Colonic mucosa (tissue), 4 donors: ENCODE data around the gene SLC25A40. TPM values are rescaled to one million over a fixed set of nuclear protein-coding genes. Genes with fewer than 3 reads are reported as not detected.

Experiments used
- DNase-seq: peaks from one replicate; pipeline ENCODE4 v3.0.0-alpha.2; 2020
- H3K27ac ChIP-seq: fragments of 200-600 bp; one replicate; pipeline ENCODE4 v1.8.0; 2021
- H3K27me3 ChIP-seq: fragments of 200-600 bp; one replicate; pipeline ENCODE4 v1.8.0; 2021
- H3K36me3 ChIP-seq: fragments of 200-600 bp; one replicate; pipeline ENCODE4 v1.8.0; 2021
- H3K4me1 ChIP-seq: fragments of 200-600 bp; one replicate; pipeline ENCODE4 v1.8.0; 2021; ENCODE audit warnings: mild to moderate bottlenecking
- H3K4me3 ChIP-seq: fragments of 200-600 bp; one replicate; pipeline ENCODE4 v1.8.0; 2021
- H3K9ac ChIP-seq, 2 donors: one replicate each; pipeline ENCODE4 v1.7.0; 2013; ENCODE audit warnings: control low read depth in 2 of 2, low read depth in 2 of 2, low read length in 2 of 2
- H3K9me3 ChIP-seq: fragments of 200-600 bp; one replicate; pipeline ENCODE4 v1.8.0; 2021
- CTCF ChIP-seq: fragments of 200-600 bp; IDR thresholded peaks from one replicate; pipeline ENCODE4 v1.8.0; 2022; ENCODE audit warnings: antibody characterized with exemption, mild to moderate bottlenecking
- intact Hi-C: fragments of 100-400 bp; cut with DNase I; formaldehyde crosslinking; loops from one replicate; pipeline ENCODE4 v1.14.1; 2022
- total RNA-seq, 2 donors: library from RNA; stranded (reverse); fragmentation: NEBNext Ultra II Directional in 1 of 2; extraction: Animal tissue kit (Norgen Biotek cat#: 25700) in 1 of 2; gene quantifications; one replicate each; pipeline ENCODE4 v1.2.1, GENCODE V29; 2021
- donor health status: healthy.
- donor health status: DM: no; HTN: no; CAD: no.
- donor health status: DM: no; HTN: no; CAD: no.

Gene SLC25A40
- total RNA-seq, 2 donors from 2014 or later, result 25.7 to 39.6 TPM

GRCh38 chr7:87866089-87866488, 10.1 kb downstream of the SLC25A40 start:
- Histone ChIP-seq H3K4me3 (no peak overlapping the region), H3K4me1 (no peaks in the 10 kb centered on the region), H3K36me3 (peaks cover 6% of the 10 kb centered on the region), H3K9me3 (no peaks in the 10 kb centered on the region), H3K27ac (no peak overlapping the region), H3K9ac (no peak overlapping the region), H3K27me3 (no peaks in the 10 kb centered on the region)
- no peak for TF ChIP-seq CTCF
- no peak for DNase-seq
- intact Hi-C loops, result no loop called here

- Histone ChIP-seq H3K36me3 (no peaks in the 10 kb centered on the region), H3K27me3 (no peaks in the 10 kb centered on the region), H3K9ac (no peak overlapping the region), H3K27ac (no peak overlapping the region), H3K4me3 (no peak overlapping the region), H3K9me3 (no peaks in the 10 kb centered on the region), H3K4me1 (no peaks in the 10 kb centered on the region)
- TF ChIP-seq CTCF, result no peak
- DNase-seq, result no peak
- intact Hi-C loops, result no loop called here
Observed at GRCh38 chr7:87858417-87859100, 17.6 kb downstream of the SLC25A40 start.

GRCh38 chr7:87853237-87853864, 22.8 kb downstream of the SLC25A40 start:
- H3K27me3 ChIP-seq, result no peaks in the 10 kb centered on the region
- TF ChIP-seq CTCF, result no peak
- no peak for DNase-seq
- intact Hi-C loops, result no loop called here
- H3K36me3 ChIP-seq, result no peaks in the 10 kb centered on the region
- no peak overlapping the region for H3K4me3 ChIP-seq
- H3K4me1 ChIP-seq, result no peaks in the 10 kb centered on the region
- no peak overlapping the region for H3K27ac ChIP-seq
- no peak overlapping the region for H3K9ac ChIP-seq
- H3K9me3 ChIP-seq, result no peaks in the 10 kb centered on the region

- H3K27me3 ChIP-seq, result no peaks in the 10 kb centered on the region
- no peaks in the 10 kb centered on the region for H3K36me3 ChIP-seq
- H3K27ac ChIP-seq, result no peak overlapping the region
- H3K9me3 ChIP-seq, result no peaks in the 10 kb centered on the region
- no peak for TF ChIP-seq CTCF
- H3K4me3 ChIP-seq, result no peak overlapping the region
- no peak overlapping the region for H3K9ac ChIP-seq
- intact Hi-C loops, result no loop called here
- no peak for DNase-seq
- no peaks in the 10 kb centered on the region for H3K4me1 ChIP-seq
Observed at GRCh38 chr7:87852306-87852705, 23.9 kb downstream of the SLC25A40 start.

GRCh38 chr7:87850836-87851593, 25.1 kb downstream of the SLC25A40 start:
- Histone ChIP-seq H3K9ac (no peak overlapping the region), H3K4me3 (no peak overlapping the region), H3K4me1 (no peaks in the 10 kb centered on the region), H3K27ac (no peak overlapping the region), H3K27me3 (no peaks in the 10 kb centered on the region), H3K36me3 (no peaks in the 10 kb centered on the region), H3K9me3 (no peaks in the 10 kb centered on the region)
- intact Hi-C loops, result no loop called here
- TF ChIP-seq CTCF, result no peak
- no peak for DNase-seq
